ENCODE data around the gene CCDC159.

CCDC159 gene

GRCh38 chr19:11399667-11400066 lies 53.3 kb downstream of the CCDC159 start:
- DNase-seq, result no peak

DNA sequence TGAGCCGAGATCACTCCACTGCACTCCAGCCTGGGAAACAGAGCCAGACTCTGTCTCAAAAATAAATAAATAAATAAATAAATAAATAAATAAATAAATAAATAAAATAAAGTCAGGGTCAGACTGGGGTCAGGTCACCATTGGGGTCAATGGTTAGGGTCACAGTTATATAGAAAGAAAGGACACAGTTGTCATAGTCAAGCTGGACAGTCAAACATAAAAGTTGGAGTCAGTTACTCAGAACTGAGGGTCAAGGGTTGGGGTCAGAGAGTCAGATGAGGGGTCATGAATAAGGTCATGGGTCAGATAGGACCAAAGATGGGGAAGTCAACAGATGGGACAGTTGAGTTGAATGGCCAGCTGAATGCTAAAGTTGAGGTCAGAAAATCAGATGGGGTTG lies 54.5 kb downstream of the CCDC159 start:
- no peak for DNase-seq

DNA sequence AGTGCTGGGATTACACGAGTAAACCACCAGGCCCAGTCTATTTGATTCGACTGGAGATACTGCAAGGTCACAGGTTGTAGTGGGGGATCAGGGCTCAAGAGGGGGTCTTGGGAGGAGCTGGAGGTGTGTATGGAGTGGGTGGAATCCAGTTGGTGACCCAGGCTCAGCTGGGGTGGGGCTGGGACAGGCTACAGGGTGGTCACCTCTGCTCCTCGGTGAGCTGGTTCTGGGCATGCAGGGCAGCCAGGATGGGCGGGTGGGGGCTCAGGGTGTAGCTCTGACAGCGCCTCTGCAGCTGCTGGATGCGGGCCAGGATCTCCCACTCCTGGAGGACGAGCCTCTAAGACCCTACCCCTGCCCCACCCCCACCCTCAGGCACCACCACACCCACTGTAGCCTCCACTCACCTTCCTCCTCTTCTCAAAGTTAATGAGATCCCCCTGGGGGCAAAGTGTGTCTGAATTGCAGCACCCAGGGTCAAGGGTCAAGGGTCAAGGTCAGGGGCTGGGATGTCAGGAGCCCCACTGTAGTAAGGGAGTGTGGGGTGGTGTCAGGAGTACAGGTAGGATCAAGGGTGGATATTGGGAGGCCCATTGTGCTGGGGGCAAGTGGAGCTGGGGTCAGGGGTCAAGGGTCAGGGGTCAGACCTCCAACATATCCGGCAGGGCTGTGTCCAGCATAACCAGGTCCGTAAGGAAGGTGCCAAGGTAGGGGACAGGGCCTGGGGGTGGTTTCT lies 55.7 kb downstream of the CCDC159 start:
- DNase-seq, result no peak

Data from COR-L47 (cell line).